ENCODE data around the gene MSLN. TPM values are rescaled to one million over a fixed set of nuclear protein-coding genes. Genes with fewer than 3 reads are reported as not detected.

MSLN gene
- total and polyA plus RNA-seq, 2 donors (not counting 3 experiments of a cell fraction or from before 2014, with no cell fraction given), result not detected

- POLR2A ChIA-PET, result no interaction called here
- no peaks in the 10 kb centered on the region for H3K36me3 ChIP-seq (ENCODE audit: control insufficient read depth in 2 of 2, extremely low read depth in 1 of 2, insufficient read depth in 2 of 2, low read length in 2 of 2)
- no peak overlapping the region for H3K27ac ChIP-seq (ENCODE audit: insufficient read depth, low read depth, low read length)
- no peak overlapping the region for H2AFZ ChIP-seq (ENCODE audit: low read depth, low read length)
- dilution Hi-C loops (cut with MboI; ENCODE audit: extremely low pct_ligation_motif_present, low sequenced_read_pairs), result no loop called here
- no TSS peak for BruUV-seq (replicated peaks)
- no peaks in the 10 kb centered on the region for H3K27me3 ChIP-seq (ENCODE audit: control insufficient read depth in 2 of 2, insufficient read depth in 2 of 2, low read length in 2 of 2)
- no peaks in the 10 kb centered on the region for H3K9me3 ChIP-seq (replicated peaks; ENCODE audit: control insufficient read depth, insufficient read depth, low read length)
- H3K9me1 ChIP-seq (replicated peaks; ENCODE audit: control insufficient read depth, extremely low read depth, insufficient read depth, low read length), result no peaks in the 10 kb centered on the region
- H3K4me3 ChIP-seq (replicated peaks in 1 of 3; ENCODE audit: insufficient read depth in 1 of 3, low read depth in 1 of 3, low read length in 3 of 3), result no peak overlapping the region
- H3K4me2 ChIP-seq (ENCODE audit: insufficient read depth, low read length), result no peak overlapping the region
- no peak overlapping the region for H3K9ac ChIP-seq (replicated peaks; ENCODE audit: extremely low read depth, insufficient read depth, low read length)
- intact Hi-C loops (cut with micrococcal nuclease), result no loop called here
- H3K4me1 ChIP-seq (ENCODE audit: control insufficient read depth, extremely low read depth, insufficient read depth, low read length), result no peaks in the 10 kb centered on the region
- CTCF ChIA-PET, result interaction anchor here (1.3 kb wide), 1 partner anchor 57 kb away, joined by 3 read pairs; no protein-coding TSS in a partner anchor
- no peak for DNase-seq (ENCODE audit: low read depth, low spot score)
- no peak for FAIRE-seq
- no peaks in the 10 kb centered on the region for H4K20me1 ChIP-seq (replicated peaks; ENCODE audit: control insufficient read depth, extremely low read depth, insufficient read depth, low read length)
- TF ChIP-seq POLR2A (IDR thresholded peaks at IDR 0.05; ENCODE audit: low read depth, low read length) (no peak), JUN (IDR thresholded peaks at IDR 0.05; ENCODE audit: borderline replicate concordance, insufficient read depth, insufficient read length, low read depth) (no peak), GATA2 (IDR thresholded peaks at IDR 0.05; ENCODE audit: insufficient read depth, insufficient read length, low read depth, low read length) (no peak), POLR2AphosphoS5 (IDR thresholded peaks at IDR 0.05; ENCODE audit: insufficient read depth, low read depth, low read length) (no peak), MYC (IDR thresholded peaks at IDR 0.05; ENCODE audit: low read depth, low read length) (no peak), FOS (IDR thresholded peaks at IDR 0.05; ENCODE audit: borderline replicate concordance, insufficient read depth, low read length) (no peak), EZH2 (IDR thresholded peaks at IDR 0.05; ENCODE audit: borderline replicate concordance, low read depth, low read length, severe bottlenecking) (no peak), MAX (IDR thresholded peaks at IDR 0.05; ENCODE audit: insufficient read depth, insufficient read length) (no peak)
- TF ChIP-seq, protein P1, sequence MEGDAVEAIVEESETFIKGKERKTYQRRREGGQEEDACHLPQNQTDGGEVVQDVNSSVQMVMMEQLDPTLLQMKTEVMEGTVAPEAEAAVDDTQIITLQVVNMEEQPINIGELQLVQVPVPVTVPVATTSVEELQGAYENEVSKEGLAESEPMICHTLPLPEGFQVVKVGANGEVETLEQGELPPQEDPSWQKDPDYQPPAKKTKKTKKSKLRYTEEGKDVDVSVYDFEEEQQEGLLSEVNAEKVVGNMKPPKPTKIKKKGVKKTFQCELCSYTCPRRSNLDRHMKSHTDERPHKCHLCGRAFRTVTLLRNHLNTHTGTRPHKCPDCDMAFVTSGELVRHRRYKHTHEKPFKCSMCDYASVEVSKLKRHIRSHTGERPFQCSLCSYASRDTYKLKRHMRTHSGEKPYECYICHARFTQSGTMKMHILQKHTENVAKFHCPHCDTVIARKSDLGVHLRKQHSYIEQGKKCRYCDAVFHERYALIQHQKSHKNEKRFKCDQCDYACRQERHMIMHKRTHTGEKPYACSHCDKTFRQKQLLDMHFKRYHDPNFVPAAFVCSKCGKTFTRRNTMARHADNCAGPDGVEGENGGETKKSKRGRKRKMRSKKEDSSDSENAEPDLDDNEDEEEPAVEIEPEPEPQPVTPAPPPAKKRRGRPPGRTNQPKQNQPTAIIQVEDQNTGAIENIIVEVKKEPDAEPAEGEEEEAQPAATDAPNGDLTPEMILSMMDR (IDR thresholded peaks at IDR 0.05; ENCODE audit: extremely low read depth in 1 of 2, insufficient read depth in 1 of 2, low read depth in 1 of 2, low read length in 2 of 2), result no peak
- no peaks in the 10 kb centered on the region for H3K79me2 ChIP-seq (ENCODE audit: control insufficient read depth, insufficient read depth, low read length)
Measured at GRCh38 chr16:772959-773358, 12.4 kb downstream of the MSLN start.

Measured in endothelial cell of umbilical vein (primary cell).